ENCODE results near the gene MAPT.
A peak's percentile ranks its signal among the peaks of the same experiment; 100 is the strongest.

The MAPT gene

DNA sequence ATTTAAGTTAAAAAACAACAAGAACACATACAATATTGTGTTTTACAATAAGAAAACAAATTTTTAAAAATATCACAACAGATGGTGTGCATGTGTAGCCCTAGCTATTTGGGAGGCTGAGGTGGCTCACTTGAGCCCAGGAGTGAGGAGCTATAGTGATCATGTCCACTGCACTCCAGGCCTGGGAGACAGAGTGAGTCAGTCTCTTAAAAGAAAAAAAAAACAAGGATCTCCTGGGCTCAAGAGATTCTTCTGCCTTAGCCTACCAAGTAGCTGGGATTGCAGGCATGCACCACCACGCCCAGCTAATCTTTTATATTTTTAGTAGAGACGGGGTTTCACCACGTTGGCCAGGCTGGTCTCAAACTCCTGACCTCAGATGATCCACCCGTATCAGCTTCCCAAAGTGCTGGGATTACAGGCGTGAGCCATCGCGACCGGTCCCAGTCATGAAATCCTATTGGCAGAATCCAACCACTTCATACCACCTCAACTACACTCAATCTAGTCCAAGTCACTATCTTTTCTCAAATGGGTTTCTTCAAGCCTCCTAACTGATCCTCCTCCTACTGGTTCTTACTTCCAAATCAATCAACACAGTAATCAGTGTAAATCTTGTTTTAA lies 159.7 kb downstream of the MAPT start:
- TF ChIP-seq CTCF (IDR thresholded peaks at IDR 0.05): no peak

GRCh38 chr17:46056800-46057304 lies 162.5 kb downstream of the MAPT start:
- TF ChIP-seq CTCF (IDR thresholded peaks at IDR 0.05): no peak

DNA sequence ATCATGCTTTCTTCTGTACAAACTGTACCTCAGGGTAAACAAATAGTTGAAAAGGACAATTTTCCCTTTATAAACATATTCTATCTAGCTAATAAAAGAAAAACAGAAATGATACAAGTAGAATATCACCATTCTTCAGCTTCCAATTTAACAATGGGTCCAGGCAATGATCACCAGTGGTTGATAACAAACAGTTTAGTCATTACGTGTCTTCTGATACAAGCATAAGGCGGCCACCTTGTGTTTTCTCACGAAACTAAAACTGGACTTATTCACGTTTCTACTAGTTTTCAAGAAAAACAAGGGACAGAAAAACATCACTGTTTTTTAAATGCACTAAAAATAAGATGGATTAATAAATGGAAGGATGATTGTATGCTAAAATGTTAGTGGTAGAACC lies 163.0 kb downstream of the MAPT start:
- TF ChIP-seq CTCF (IDR thresholded peaks at IDR 0.05): no peak

DNA sequence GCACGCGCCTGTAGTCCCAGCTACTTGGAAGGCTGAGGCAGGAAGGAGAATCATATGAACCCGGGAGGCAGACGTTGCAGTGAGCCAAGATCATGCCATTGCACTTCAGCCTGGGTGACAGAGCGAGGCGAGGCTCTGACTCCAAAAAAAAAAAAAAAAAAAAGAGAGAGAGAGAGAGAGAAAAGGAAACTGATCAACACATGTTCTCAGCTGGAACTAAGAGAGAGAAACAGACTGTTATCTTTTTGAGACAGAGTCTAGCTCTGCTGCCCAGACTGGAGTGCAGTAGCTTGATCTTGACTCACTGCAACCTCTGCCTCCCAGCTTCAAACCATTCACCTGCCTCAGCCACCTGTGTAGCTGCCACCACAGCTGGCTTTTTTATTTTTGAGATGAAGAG lies 165.1 kb downstream of the MAPT start:
- TF ChIP-seq CTCF (IDR thresholded peaks at IDR 0.05): no peak

- TF ChIP-seq CTCF (IDR thresholded peaks at IDR 0.05): no peak
Observed at GRCh38 chr17:46060461-46060860, 166.1 kb downstream of the MAPT start.

GRCh38 chr17:46061435-46061834 lies 167.1 kb downstream of the MAPT start:
- TF ChIP-seq CTCF (IDR thresholded peaks at IDR 0.05): peak; percentile 31; the same call in 1 of the 2 replicates

DNA sequence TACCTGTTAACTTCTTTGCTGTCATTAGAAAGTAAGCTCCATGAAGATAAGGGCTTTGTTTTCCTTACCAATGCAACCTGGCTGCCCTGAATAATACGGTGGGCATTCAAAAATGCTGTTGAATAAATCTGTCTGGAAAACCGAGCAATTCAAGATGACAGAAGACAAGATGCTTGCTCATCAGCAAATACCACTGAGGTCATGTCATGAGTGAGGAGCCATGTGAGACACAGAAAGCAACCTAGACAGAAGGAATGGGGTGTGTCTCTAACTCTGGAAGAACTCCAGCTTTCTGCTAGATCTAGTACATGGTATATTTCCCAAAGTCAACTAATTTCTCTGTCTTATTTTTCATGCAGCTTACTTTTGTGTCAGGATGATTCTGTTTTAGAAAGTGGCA lies 168.9 kb downstream of the MAPT start:
- no peak for TF ChIP-seq CTCF (IDR thresholded peaks at IDR 0.05)

DNA sequence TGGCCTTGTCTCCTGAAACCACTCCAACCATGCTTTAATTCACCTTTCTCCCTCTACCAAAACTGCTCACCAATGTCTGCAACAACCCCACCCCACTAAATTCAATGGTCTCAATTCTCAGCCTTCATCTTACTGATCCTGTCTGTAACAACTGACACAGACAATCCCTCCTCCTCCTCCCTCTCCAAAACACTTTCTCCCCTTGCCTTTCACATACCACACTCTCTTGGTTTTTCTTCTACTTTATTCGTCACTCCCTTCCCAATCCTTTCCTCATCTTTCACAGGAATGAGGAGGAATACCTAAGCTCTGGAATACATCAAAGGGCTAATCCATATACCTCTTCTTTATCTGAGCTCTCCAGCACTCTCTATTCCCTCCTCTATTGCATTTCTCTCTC lies 170.1 kb downstream of the MAPT start:
- no peak for TF ChIP-seq CTCF (IDR thresholded peaks at IDR 0.05)

Data from LNCAP (cell line).